GM18517 (cell line): Measurements from ENCODE around the gene SCAF11.
"Not testable (repeated sequence)": the region's sequence is repeated elsewhere in the genome, so short reads cannot be mapped to it uniquely, and the experiment has no call there.

Experiments used
- ATAC-seq: cut with Tn5 transposase; IDR thresholded peaks from one replicate; pipeline ENCODE4 v1.9.1; 2021; ENCODE audit warnings: mild to moderate bottlenecking, moderate library complexity; ENCODE audit not compliant: unreplicated experiment

SCAF11 gene

GRCh38 chr12:45990468-45991283, at the start of gene SCAF11:
SCAF11 (minus strand) TSS chr12:45990574; CDS start chr12:45964167, 26,407 bp downstream.
- peak; percentile 60 for ATAC-seq

- ATAC-seq = not testable (repeated sequence)
Measured at GRCh38 chr12:46037066-46037465, 46.7 kb upstream of the SCAF11 start.

GRCh38 chr12:46027172-46027571, 36.8 kb upstream of the SCAF11 start:
- ATAC-seq = no peak

- ATAC-seq = no peak
Measured at GRCh38 chr12:46024099-46024498, 33.7 kb upstream of the SCAF11 start.

GRCh38 chr12:46020768-46021167, 30.4 kb upstream of the SCAF11 start:
- no peak for ATAC-seq

GRCh38 chr12:46018712-46019111, 28.3 kb upstream of the SCAF11 start:
- ATAC-seq = not testable (repeated sequence)

- ATAC-seq = not testable (repeated sequence)
Measured at GRCh38 chr12:46017866-46018375, 27.5 kb upstream of the SCAF11 start.

- no peak for ATAC-seq
Measured at GRCh38 chr12:46005823-46006222, 15.4 kb upstream of the SCAF11 start.

- no peak for ATAC-seq
Measured at GRCh38 chr12:46005151-46005797, 14.9 kb upstream of the SCAF11 start.

GRCh38 chr12:46004715-46005114, 14.3 kb upstream of the SCAF11 start:
- no peak for ATAC-seq

- not testable (repeated sequence) for ATAC-seq
Measured at GRCh38 chr12:46000076-46000475, 9.7 kb upstream of the SCAF11 start.

- ATAC-seq = no peak
Measured at GRCh38 chr12:45994736-45995135, 4.4 kb upstream of the SCAF11 start.

- ATAC-seq = peak; percentile 32
Measured at GRCh38 chr12:45991284-45992249, 1.2 kb upstream of the SCAF11 start.

- peak; percentile 31 for ATAC-seq
Measured at GRCh38 chr12:45989721-45990467, 480 bp downstream of the SCAF11 start.

- no peak for ATAC-seq
Measured at GRCh38 chr12:45989287-45989686, 1.1 kb downstream of the SCAF11 start.

GRCh38 chr12:45988264-45988663, 2.1 kb downstream of the SCAF11 start:
- ATAC-seq = no peak

GRCh38 chr12:45987340-45987727, 3.0 kb downstream of the SCAF11 start:
- ATAC-seq = no peak

GRCh38 chr12:45986641-45987339, 3.6 kb downstream of the SCAF11 start:
- no peak for ATAC-seq

GRCh38 chr12:45981075-45981837, 9.1 kb downstream of the SCAF11 start:
- no peak for ATAC-seq
